Stimulated activated CD4-positive, alpha-beta T cell treated with anti-CD3 and anti-CD28 coated beads, Interleukin-4, amount 100 ng/mL, for 24 hours (primary cell): Measurements from ENCODE around the gene DCAF11.
A peak's percentile ranks its signal among the peaks of the same experiment; 100 is the strongest.
"Not testable (repeated sequence)": the region's sequence is repeated elsewhere in the genome, so short reads cannot be mapped to it uniquely, and the experiment has no call there.

Experiments
- DNase-seq: peaks from one replicate; pipeline ENCODE4 v3.0.0-alpha.2; 2020

Gene DCAF11

DNA sequence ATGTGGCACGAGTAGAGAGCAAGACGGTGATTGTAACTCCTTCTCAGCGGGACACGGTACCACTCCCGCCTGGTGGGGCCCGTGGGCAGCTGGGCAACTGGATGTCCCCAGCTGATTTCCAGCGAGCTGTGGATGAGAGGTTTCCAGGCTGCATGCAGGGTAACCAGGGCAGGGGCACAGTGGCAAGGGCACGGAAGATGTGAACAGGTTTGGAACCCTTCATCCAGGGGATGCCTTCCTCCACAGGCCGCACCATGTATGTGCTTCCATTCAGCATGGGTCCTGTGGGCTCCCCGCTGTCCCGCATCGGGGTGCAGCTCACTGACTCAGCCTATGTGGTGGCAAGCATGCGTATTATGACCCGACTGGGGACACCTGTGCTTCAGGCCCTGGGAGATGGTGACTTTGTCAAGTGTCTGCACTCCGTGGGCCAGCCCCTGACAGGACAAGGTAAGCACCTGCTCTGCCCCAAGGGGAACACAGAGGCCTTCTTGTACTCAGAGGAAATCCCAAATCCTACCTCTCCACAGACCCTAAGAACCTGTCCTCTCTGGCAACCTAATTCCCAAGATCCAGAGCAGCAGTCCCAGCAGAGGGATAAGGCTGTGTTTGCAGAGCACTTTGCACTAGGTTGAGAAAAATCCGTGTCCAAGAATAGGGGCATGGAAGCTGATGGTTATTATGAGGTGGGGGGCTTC, 16.2 kb upstream of the DCAF11 start:
- no peak for DNase-seq

DNA sequence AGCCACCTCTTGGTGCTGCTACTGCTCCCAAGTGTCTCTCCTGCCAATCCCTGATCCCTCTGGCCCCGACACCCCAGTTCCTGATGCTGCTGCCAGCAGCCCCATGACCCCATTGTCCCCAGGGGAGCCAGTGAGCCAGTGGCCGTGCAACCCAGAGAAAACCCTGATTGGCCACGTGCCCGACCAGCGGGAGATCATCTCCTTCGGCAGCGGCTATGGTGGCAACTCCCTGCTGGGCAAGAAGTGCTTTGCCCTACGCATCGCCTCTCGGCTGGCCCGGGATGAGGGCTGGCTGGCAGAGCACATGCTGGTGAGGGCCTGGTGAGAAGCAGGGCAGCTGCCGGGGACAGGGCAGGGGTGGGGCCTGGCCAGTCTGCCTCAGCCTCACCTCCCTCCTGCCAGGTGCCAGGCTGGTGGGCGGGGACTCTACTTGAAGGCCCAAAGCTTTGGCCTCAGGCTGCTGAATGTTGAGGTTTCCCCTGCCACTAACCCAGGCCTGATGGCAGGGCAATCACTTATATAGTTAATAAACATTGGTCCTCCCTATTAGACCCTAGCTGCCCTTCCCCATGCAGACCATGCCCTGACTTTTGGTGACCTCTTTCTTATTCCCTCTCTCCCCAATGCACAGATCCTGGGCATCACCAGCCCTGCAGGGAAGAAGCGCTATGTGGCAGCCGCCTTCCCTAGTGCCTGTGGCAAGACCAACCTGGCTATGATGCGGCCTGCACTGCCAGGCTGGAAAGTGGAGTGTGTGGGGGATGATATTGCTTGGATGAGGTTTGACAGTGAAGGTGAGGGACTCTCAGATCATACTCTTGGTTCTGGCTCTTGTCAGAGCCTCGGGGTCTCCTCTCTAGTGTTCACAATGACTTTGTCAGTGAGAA, 15.4 kb upstream of the DCAF11 start:
- DNase-seq: no peak

DNA sequence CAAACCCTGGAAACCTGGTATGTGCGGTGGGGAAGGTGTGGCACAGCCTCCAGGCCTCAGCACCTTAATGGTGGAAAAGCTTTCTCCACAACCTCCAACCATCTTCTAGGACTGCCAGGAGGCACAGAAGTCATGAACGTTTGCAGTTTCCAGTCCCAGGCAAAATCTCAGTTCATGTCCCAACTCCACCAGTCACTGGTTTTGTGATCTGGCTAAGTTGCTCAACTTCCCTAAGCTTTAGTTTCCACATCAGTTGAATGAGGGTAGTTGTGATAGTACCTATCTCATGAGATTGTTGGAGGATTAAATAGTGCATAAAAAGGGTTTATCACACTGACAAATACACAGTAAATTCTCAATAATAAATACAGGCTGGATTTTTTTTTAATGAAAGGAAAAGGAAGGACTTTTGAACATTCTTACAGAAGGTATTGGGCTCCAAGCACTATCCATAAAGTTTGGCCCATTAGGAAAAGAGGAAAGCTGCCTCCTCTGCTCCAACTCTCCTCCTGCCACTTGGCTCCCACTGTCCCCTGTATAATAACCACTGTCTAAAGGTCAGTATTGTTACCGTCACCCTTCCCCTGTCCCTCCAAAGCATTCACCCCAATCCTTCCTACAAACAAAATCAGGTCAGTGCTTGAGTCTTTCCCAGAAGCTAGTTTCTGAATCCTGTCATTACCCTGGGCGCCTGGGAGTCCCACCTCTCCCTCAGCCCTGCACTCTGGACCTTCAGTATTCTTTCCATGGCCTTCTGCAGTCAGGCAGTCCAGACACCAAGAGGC, 14.2 kb upstream of the DCAF11 start:
- DNase-seq: no peak

DNA sequence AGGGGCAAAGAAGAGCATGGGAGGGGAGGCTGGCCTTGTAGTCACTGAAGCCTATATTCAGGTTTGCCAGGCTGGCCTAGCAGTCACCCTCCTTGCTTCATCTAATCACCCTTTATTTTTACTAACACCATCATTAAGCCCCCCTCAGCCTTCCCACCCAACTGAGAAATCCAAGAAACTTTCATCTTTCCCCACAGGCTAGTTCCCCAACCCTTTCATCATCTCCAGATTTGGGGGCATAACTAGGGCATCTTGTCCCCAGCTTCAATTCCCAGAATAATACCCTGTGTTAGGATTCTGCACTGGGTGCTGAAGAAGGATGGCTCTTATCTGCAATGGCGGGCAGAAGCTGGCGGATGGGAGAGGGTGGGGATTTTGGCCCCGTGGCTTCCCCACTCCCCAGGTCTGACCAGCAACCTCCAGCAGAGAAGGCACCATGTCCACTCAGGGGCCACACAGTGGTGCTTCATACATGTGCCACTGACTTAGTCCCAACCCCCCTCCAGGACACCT, 13.5 kb upstream of the DCAF11 start:
- DNase-seq: no peak

DNA sequence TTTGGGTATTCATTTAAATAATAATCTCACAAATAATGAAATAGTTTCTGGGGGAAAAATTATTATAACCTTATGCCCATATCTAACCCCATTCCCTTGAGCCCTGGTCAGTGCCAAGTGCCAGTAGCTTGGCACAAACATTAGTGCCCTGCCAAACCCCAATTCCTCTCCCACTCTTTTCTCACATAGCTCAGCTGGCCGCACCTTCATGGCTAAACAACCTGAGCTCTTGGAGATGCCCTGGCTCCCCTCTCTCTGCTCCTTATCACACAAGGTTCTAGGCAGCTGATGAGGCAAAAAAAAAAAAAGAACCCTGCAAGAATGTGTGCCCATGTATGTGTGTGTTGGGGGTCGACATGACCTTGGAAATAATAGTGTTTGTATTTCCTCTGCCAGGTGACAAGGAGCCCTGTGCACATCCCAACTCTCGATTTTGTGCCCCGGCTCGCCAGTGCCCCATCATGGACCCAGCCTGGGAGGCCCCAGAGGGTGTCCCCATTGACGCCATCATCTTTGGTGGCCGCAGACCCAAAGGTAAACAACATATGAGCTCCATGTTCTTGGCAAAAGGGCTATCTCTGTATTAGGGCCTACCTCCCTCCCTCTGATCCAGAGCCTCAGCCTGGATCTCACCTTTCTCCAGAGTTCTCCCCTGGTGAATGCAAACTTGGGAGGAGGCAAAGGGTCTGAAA, 12.1 kb upstream of the DCAF11 start:
- no peak for DNase-seq

DNA sequence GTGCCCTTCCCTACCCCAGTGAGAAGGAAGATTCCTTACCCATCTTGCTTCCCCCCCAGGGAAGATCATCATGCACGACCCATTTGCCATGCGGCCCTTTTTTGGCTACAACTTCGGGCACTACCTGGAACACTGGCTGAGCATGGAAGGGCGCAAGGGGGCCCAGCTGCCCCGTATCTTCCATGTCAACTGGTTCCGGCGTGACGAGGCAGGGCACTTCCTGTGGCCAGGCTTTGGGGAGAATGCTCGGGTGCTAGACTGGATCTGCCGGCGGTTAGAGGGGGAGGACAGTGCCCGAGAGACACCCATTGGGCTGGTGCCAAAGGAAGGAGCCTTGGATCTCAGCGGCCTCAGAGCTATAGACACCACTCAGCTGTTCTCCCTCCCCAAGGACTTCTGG, 11.1 kb upstream of the DCAF11 start:
- no peak for DNase-seq

DNA sequence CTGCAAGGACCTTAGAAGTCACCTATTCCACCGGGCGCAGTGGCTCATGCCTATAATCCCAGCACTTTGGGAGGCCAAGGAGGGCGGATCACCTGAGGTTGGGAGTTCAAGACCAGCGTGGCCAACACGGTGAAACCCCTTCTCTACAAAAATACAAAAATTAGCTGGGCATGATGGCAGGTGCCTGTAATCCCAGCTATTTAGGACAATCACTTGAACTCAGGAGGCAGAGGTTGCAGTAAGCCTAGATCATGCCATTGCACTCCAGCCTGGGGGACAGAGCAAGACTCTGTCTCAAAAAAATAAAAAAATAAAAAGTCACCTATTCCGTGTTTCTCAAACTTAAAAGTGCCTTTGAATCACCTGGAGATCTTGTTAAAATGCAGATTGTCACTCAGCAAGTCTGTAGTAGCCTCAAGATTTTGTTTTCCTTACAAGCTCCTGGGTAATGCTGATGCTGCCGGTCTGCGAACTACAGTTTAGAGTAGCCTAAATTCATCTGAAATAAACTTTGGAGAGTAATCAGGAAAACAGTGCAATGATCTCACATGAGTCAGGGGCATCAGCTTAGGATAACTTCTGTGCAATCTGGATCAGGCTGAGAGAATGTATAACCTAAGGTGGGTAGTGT, 8.9 kb upstream of the DCAF11 start:
- DNase-seq: not testable (repeated sequence)

DNA sequence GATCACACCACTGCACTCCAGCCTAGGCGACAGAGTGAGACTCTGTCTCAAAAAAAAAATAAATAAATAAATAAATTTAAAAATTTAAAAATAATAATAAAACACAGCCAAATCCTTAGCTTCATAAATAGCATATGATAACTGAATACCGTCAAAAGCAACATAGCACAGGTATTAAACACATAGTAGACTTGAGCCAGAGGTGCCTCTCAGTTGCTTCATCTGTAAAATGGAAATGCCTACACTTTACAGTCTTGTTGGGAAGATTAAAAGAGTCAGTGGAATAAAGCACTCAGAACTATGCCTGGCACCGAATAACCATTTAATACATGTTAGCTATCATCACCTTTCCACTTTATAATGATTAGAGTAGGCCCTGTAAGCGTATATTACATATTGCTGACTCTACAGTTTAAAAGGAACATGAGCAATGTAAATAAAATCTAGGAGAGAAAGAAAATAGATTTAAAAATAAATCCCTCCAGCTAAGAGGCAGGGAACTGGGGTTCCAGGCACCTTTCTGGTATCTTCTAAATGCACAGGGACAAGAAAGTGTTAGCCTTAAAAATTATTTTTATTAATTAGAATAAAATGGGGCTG, 7.8 kb upstream of the DCAF11 start:
- no peak for DNase-seq

DNA sequence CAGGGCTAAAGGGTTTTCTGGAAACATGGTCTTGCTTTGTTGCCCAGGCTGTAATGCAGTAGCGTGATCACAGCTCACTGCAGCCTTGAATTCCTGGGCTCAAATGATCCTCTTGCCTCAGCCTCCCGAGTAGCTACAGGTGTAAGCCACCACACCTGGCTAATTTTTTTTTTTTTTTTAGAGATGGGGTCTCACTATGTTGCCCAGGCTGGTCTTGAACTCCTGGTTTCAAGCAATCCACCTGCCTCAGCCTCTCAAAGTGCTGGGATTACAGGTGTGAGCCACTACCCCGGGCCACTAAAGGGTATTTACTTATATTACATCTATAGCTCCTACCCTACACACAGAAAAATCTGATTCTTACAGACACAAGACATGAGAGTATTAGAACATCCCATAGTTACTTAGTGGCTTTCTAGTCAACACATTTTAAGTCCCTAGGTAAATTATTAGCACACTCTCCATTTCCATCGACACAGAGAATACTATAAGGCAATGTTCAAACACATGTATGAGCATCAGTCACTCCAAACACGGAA, 6.2 kb upstream of the DCAF11 start:
- no peak for DNase-seq

DNA sequence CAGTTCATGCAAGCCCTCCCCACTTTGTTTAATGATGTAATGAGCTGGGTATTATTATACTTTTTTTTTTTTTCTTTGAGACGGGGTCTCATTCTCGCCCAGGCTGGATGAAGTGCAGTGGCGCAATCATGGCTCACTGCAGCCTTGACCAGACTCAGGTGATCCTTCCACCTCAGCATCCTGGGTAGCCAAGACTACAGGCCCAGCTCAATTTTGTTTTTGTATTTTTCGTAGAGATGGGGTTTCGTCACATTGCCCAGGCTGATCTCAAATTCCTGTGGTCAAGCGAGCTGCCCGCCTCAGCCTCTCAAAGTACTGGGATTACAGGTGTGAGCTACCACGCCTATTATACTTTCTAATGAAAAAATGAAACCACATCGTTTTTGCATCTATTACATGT, 4.5 kb upstream of the DCAF11 start:
- DNase-seq: no peak

DNA sequence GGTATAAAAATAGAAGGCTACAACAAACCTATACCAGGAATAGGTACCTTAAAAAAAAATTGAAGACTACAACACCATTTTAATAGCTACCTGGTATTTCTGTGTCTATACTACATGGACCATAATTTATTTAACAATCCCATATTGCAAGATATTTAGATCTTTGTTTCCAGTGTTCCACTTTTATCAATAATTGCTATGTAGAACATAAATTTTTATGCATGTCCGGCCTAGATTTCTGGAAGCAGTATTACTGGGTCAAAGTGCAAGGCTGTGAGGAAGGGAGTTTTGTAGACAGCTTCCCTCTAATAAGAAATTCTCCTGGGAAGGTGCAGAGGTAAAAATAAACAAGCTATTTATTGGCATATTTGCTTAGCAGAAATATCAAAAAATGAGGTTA, 4.1 kb upstream of the DCAF11 start:
- DNase-seq: no peak

DNA sequence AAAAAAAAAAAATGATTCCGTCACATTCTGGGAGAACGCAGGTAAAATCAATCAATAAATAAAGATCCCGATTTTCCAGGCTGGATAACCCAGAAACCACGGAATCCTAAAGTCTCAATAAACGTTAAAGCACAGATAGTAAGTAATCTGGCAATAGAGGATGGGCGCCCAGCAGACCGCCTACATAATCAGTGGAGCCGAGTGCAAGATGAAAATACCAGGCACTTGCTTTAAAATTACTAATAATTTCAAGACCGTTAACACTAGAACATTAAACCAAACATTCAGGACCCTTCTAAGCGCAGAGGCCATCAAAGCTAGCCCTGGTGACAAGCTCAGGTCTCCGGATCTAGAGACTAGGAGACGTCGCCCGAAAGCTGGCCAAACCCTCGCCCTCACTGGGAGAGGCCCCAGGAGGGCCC, 1.2 kb upstream of the DCAF11 start:
- DNase-seq: no peak

DNA sequence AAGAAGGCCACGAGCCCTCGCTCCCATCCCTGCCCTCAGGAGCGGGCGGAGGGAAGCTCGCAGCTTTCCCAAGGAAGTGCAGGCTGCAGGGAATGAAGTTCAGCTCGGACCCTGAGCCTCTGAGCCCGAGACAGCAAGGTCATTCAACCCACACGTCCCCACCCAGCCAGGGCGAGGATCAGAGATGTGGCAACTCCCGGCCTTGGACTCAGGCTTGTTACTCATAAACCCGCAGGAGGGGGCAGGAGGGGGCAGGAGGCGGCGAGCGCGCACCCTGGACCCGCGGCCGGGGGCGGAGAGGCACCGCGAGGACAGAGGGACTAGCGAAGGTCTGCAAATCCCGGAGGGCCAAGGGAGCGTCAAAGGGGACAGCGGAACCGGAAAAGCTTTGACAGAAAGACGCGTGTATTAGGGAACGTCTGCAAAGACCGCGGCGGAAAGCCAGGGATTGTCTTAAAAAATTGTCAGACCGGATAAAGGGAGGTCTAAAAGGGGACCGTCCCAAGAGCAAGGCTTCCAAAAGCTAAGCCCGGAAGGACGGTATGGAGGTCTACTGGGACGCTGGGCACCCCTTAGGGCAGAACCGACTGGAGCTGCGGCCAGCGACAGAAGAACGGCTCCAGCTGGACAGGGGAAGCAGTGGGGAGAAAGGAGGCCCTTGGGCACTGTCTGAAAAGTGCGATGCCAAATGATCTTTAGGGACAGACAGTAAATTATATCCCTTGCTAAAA, 611 bp upstream of the DCAF11 start:
- peak; percentile 81 for DNase-seq

DNA sequence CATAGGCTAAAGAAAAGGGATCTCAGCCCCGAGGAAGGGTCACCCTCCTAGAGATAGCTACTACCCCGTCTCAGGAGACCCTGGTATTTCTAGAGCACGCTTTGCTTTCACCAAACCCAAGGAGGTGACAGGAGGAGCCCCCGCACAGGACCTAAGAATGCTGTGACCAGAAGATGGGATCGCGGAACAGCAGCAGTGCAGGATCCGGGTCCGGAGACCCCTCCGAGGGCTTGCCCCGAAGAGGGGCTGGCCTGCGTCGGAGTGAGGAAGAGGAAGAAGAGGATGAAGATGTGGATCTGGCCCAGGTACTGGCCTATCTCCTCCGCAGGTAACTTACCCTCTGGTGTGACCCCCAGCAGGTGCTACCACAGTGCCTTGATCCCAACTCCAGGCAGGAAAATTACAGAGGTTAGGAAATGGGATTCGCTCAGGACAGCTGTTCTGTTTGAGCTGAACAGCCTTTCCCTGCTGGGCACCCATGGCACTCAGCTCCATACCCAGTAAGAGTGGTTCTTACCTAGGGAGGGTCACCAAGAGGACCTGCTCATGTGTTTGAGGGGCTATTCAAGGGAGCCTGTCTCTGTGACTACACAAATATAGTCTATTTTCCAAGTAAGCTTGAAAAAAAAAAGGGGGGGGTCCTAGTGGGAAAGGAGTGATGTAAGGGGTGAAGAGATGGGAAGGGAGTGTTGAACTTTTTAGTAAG, 998 bp downstream of the DCAF11 start:
- no peak for DNase-seq

DNA sequence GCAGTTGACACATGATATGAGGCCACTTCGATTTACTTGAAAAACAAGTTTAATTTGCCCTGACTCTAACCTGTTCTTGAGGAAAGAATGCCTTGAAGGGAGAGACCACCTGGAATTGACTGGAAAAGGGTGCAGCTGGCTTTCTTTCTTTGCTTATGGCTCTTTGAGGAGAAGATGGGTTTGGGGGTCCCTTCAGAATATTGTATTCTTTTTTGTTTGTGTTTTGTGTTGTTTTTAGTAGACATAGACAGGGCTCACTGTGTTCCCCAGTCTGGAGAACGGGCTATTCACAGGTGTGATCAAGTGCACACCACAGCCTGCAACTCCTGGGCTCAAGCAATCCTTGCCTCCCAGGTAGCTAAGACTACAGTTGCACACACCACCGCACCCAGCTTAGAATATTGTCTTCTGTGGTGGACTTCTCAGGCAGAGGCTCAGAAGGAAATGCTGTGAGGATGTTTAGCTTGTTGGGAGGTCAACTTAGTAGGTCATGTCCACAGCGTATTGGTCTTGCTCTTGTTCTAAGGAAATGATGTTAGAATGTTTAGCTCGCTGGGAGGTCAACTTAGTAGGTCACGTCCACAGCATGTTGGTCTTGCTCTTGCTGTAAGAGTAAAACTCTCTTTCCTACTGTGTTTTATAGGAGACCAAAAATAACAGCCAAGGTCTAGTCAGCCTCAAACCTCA, 1.7 kb downstream of the DCAF11 start:
- no peak for DNase-seq

DNA sequence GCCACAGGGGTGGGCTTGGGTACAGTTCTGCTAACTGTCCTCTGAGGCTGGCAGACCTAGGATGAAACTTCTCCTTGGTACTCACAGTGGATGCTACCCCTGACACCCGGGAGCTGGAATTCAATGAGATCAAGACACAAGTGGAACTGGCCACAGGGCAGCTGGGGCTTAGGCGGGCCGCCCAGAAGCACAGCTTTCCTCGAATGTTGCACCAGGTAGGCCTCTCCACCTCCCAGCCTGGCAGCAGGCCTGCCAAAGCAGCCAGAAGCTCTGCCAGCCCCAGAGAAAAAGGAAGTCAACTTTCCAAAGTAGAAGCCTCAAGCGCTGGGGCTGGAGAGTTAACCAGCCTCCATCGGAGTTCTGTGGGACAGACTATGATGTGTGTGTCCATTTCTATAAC, 2.6 kb downstream of the DCAF11 start:
- no peak for DNase-seq

DNA sequence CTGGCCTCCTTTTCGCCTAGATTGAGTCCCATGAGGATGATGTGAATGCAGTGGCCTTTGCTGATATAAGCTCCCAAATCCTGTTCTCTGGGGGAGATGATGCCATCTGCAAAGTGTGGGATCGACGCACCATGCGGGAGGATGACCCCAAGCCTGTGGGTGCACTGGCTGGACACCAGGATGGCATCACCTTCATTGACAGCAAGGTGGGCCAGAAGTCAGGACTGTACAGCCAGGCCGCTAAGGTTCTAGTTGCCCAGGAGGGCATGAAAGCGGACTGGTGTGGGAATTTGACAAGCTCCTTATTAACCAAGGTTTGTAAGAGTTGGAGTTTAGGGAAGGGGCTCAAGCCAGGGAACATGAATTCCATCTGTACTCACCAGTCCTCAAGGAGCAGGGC, 5.1 kb downstream of the DCAF11 start:
- DNase-seq: no peak

DNA sequence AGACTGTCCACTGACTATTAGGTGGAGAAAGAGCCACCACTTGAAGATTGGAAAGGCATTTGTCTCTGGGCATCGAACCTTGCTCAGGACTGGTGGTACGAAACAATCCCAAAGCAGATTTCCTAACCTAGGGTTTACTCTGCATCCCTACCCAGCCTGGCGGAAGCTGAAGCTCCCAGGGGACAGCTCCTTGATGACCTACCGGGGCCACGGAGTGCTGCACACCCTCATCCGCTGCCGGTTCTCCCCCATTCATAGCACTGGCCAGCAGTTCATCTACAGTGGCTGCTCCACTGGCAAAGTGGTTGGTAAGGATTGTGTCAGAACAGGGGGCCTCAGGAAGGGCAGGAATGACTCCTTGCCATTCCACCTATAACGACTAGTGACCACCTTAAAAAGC, 6.6 kb downstream of the DCAF11 start:
- DNase-seq: no peak

DNA sequence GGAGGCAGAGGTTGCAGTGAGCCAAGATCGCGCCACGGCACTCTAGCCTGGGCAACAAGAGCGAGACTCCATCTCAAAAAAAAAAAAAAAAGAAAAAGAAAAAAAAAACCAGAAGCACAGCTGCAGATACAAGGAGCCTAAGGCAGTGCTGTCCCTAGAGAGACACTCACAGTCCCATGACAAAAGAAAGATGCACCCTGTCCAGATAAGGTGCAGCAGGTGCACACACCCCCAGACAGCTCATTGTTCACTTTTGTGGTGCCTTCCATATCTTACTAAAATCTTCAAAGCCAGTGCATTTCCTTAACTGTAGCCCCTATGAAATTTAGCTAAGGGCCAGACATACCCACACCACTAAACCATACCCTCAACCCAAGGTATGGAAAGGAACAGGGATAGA, 7.8 kb downstream of the DCAF11 start:
- no peak for DNase-seq

DNA sequence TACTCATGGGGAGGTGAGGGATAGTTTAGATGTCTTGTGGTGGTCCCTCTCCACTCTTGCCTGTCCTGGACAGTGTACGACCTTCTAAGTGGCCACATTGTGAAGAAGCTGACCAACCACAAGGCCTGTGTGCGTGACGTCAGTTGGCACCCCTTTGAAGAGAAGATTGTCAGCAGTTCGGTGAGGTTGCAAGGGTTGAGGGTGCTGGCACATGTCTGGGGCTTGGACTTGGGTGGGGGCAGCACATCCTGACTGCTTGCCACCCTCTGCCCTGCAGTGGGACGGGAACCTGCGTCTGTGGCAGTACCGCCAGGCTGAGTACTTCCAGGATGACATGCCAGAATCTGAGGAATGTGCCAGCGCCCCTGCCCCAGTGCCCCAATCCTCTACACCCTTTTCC, 8.3 kb downstream of the DCAF11 start:
- no peak for DNase-seq
